GM19099 (cell line): ENCODE measurements around the gene FAM163A.

Experiments used
- POLR2A ChIP-seq: IDR thresholded peaks from 3 replicates; pipeline ENCODE4 v1.6.1; 2011; ENCODE audit warnings: low read depth; ENCODE audit not compliant: insufficient read length; ENCODE audit errors: extremely low read depth

FAM163A gene

DNA sequence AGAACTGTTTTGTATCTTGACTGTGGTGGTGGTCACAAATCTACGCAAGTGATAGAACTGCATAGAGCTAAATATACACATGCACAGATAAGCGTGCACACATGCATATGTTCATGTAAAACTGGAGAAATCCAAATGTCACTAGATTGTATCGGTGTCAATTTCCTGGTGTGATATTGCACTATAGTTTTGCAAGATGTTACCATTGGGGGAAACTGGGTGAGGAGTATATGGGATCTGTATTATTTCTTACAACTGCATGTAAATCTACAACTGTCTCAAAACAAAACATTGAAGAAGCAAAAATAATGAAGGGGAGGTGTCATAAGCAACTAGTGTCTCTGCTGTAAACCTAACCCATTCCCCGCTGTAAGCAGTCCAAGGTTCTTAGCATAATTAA, 30.2 kb downstream of the FAM163A start:
- no peak for TF ChIP-seq POLR2A

- no peak for TF ChIP-seq POLR2A
Observed at GRCh38 chr1:179774000-179774399, 30.9 kb downstream of the FAM163A start.

DNA sequence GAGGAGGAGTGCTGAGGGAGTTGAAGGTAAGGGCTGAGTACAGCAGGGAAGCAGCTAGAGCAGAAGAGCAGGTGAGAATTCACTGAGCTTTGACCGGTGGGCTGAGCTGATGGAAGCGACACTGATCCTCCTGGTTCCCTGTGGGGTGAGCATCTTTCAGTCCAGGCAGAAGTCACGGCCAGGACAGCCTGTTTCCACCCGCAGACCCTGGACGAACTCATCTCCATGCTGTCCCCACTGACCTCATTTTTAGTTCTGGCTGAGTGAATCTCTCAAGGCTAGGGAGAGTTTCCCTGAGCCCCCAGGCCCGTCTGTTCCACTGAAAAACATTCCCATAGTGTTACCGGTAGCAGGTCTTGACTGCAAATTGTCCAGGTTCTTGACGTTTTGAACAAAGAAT, 31.5 kb downstream of the FAM163A start:
- no peak for TF ChIP-seq POLR2A

- TF ChIP-seq POLR2A = no peak
Observed at GRCh38 chr1:179775009-179775408, 31.9 kb downstream of the FAM163A start.

GRCh38 chr1:179776831-179777230, 33.7 kb downstream of the FAM163A start:
- TF ChIP-seq POLR2A = no peak

DNA sequence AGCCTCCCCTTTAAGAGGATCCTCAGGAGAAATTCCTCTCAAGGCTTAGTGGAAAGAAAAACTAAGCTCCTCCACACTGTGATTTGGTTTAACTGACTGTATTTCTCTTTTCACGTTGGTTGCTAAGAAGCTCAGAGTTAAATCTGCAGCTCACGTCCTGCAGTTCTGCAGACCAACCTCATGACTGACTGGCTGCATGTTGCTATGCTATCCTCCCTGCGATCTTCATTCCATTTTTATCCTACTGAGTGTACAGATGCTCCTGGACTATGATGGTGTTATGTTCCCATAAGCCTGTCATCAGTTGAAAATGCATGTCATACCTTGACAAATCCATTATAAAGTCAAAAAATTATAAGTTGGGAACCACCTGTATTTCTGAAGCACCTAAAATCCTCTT, 34.6 kb downstream of the FAM163A start:
- TF ChIP-seq POLR2A = no peak

- no peak for TF ChIP-seq POLR2A
Observed at GRCh38 chr1:179779645-179780272, 36.7 kb downstream of the FAM163A start.

- TF ChIP-seq POLR2A = no peak
Observed at GRCh38 chr1:179781962-179782361, 38.9 kb downstream of the FAM163A start.

DNA sequence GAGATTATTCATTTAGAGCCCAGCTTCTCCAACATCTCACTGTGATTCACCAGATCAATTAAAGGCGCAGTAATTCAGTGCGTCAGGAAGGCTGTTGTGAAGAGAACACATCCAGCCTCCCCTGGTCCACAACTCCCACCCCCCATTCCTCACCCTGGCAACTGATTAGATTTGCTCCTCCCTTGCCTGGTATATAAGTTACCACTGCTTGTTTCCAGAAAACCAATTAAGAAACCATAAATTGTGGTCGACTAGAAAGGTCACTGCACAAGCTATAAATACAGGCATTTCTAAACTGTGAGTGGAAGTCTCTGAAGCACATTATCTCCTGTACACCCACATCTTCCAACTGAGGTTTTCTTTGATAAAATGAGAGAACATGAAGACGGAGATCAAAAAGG, 41.9 kb downstream of the FAM163A start:
- no peak for TF ChIP-seq POLR2A

GRCh38 chr1:179785728-179786127, 42.6 kb downstream of the FAM163A start:
- no peak for TF ChIP-seq POLR2A

DNA sequence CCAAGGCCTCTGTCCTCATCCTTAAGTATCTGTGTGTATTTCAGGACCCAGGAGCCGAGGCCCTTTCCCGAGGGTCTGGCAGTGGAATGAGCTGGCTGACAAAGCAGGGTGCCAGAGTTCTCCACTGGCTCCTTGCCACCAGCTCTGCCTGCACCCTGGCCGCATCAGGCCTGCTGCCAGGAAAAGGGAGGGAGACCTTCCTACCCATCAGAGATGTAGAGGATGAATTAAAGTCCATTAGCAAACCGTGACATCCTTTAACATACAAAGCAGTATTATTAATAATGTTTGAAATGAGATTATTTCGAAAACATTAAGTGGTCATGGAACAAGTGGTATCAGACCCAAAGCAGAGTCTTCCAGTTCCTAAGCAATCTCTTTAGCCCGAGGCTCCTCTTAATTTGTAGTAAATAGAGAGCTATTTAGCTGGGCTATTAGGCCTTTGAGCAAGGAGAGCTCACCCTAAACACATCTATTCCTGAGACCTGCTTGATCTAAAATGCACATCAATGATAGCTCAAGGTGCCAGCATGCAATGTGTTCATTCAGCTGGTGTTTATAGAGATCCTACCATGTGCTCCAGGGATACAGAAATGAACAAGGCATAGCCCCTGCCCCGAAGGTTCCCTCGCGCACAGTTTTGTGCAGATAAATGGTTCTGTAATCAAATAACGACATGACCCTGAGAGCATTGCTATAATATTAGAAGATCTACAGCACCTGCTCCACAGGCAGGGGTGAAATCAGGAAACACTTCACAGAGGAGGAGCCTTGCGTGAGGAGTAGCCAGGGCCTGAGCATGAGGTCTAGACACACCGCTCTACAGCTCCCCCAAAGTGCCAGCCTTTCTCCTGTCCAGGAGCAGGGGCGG, 44.0 kb downstream of the FAM163A start:
- no peak for TF ChIP-seq POLR2A

DNA sequence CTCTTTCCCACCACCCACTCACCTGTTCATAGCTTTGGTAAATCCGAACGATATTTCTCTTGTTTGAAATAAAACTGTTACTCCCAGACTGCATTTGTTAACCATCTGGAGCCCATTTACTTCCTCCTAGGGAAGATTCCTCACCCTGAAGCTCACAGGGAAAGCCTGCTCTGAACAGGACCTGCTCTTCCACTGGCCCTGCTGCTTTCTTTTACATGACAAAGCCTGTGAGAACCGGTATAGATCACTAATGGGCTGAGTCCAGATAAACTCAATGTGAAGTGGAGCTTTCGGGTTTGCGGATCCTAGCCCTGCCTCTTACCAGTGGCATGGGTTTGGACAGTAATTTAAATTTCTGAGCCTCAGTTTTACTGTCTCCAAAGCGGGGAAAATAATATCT, 45.2 kb downstream of the FAM163A start:
- no peak for TF ChIP-seq POLR2A

GRCh38 chr1:179793281-179793680, 50.2 kb downstream of the FAM163A start:
- no peak for TF ChIP-seq POLR2A

GRCh38 chr1:179794146-179794545, 51.1 kb downstream of the FAM163A start:
- no peak for TF ChIP-seq POLR2A

- TF ChIP-seq POLR2A = no peak
Observed at GRCh38 chr1:179794669-179795068, 51.6 kb downstream of the FAM163A start.

DNA sequence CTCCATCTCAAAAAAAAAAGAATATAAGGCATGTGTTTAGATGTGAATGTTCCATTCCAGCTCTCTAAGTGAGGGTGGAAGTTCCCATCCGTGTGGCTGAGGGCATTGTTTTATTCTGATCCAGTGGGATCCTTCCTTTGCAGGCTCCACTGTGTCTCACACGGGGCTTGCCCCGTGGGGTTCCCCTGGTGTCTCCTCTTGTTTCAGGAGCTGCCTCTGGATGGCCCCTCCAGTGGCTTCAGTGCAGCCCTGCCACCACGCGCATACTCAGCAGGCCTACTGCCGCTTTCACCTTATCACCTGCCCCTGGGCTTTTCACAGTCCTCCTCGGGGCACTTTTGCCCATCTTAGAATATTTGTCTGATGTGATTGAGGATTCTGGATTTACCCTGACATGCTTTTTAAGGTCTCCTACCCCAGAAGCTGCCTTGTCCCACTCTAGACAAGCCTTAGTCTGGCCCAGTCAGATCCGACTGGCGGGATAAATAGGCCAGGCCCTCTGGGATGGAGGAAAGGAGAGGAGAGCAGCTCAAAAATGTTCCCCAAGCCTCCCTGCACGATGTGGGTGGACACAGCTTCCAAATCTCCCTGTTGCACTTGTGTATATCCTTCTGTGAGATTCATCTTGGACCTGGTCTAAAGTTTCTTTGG, 55.2 kb downstream of the FAM163A start:
- no peak for TF ChIP-seq POLR2A
